Suprapubic skin (tissue), 4 donors: ENCODE results near the gene TBC1D19.

ENCODE experiments used
- EP300 ChIP-seq: sonication (generic); formaldehyde crosslinking; IDR thresholded peaks from one replicate; pipeline ENCODE4 v1.6.1; 2017; ENCODE audit warnings: antibody characterized with exemption
- POLR2A ChIP-seq, 2 donors: fragments of 450-650 bp; IDR thresholded peaks; one replicate each; pipeline ENCODE4 v1.6.1; 2017; ENCODE audit warnings: antibody characterized with exemption in 2 of 2, mild to moderate bottlenecking in 2 of 2, moderate library complexity in 2 of 2
- POLR2AphosphoS5 ChIP-seq, 3 donors: sonication (generic); formaldehyde crosslinking; IDR thresholded peaks; one replicate each; pipeline ENCODE4 v1.6.1; 2017; ENCODE audit warnings: antibody characterized with exemption in 3 of 3
- TF ChIP-seq, protein P1 (sequence below), 2 donors: fragments of 200-600 bp in 1 of 2; fragments of 450-650 bp in 1 of 2; sonication (generic) in 1 of 2; IDR thresholded peaks; one replicate each; pipeline ENCODE4 v1.5.1; 2016 to 2019; ENCODE audit warnings: antibody characterized with exemption in 2 of 2, mild to moderate bottlenecking in 1 of 2, moderate library complexity in 1 of 2

DNA sequence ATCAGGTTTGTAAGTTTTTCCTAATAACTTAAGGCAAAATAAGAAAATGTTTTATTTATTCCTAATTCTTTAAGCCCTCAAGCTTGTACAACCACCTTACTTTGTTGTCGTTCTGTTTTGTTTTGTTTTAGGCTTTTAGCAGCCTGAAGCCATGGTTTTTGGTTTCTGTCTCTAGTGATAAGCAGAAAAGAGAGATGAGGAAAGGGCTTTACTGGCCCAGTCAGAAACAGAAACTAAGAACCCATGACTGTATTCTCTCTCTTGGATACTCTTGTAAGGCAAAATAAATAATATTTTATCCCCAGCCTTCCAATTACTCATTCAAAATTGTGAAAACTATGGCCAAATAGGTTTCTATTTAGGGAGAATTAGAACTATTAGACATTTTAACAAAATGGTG lies 29.4 kb downstream of the TBC1D19 start:
- TF ChIP-seq POLR2AphosphoS5 (IDR thresholded peaks at IDR 0.05), result no peak
- TF ChIP-seq POLR2A (IDR thresholded peaks at IDR 0.05), result no peak
- TF ChIP-seq, protein P1, sequence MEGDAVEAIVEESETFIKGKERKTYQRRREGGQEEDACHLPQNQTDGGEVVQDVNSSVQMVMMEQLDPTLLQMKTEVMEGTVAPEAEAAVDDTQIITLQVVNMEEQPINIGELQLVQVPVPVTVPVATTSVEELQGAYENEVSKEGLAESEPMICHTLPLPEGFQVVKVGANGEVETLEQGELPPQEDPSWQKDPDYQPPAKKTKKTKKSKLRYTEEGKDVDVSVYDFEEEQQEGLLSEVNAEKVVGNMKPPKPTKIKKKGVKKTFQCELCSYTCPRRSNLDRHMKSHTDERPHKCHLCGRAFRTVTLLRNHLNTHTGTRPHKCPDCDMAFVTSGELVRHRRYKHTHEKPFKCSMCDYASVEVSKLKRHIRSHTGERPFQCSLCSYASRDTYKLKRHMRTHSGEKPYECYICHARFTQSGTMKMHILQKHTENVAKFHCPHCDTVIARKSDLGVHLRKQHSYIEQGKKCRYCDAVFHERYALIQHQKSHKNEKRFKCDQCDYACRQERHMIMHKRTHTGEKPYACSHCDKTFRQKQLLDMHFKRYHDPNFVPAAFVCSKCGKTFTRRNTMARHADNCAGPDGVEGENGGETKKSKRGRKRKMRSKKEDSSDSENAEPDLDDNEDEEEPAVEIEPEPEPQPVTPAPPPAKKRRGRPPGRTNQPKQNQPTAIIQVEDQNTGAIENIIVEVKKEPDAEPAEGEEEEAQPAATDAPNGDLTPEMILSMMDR (IDR thresholded peaks at IDR 0.05), result no peak
- TF ChIP-seq EP300, result no peak
